NCI-H1436 (cell line): ENCODE results near the gene DDIAS.
"Not testable (repeated sequence)": the region's sequence is repeated elsewhere in the genome, so short reads cannot be mapped to it uniquely, and the experiment has no call there.

Source experiments
- DNase-seq: peaks from one replicate; lab custom pipeline; 2025; lab: John Stamatoyannopoulos, UW

DDIAS gene

DNA sequence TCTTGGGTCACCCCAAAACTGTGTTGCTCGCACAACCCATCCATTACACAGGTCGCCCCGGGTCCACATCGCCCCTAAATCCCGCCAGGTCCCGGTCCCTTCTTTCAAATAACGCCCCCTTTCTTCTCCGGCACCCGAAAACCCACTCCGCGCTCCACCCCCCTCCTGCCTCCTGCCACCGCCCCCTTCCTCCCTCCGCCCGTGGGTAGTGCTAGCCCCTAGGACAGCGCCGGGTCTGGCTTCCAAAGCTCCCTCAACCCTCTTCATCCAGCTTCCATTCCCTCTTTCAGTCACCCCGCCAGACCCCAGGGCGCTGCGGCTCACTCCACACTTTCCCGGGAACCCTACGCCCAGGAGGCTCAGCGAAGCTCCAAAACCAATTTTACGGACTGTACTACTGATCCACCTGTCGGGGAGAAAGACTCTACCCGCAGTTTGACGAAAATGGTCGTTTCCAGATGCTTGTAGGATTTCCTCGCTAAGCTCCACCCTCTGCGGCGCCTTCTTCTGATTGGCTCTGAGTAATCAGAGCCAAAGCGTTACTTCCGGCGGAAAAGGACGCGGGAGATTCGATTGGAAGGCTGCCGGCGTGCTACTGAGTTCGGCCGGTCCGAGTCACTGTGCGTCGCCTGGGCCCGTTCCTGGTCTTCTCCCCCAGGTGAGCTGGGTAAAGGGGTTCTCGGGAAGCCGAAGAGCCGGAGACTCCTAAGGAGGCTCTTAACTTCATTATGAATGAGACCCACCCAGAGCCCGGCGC lies at the start of gene DDIAS:
Gene DDIAS (plus strand): TSS at position 572 of the 757 bp plus-strand sequence. CDS start 13,003 bp downstream, outside the sequence.
- peak; percentile 97 for DNase-seq

DNA sequence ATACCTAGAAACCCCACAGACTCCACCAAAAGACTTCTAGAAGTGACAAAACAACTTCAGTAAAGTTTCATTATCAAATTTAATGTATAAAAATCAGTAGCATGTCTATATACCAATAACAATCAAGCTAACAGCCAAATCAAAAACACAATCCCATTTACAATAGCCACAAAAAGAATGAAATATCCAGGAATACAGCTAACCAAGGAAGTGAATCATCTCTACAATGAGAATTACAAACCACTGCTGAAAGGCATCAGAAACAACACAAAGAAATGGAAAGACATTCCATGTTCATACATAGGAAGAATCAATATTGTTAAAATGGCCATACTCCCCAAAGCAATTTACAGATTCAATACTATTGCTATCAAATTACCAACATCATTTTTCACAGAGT lies 47.3 kb upstream of the DDIAS start:
- no peak for DNase-seq

DNA sequence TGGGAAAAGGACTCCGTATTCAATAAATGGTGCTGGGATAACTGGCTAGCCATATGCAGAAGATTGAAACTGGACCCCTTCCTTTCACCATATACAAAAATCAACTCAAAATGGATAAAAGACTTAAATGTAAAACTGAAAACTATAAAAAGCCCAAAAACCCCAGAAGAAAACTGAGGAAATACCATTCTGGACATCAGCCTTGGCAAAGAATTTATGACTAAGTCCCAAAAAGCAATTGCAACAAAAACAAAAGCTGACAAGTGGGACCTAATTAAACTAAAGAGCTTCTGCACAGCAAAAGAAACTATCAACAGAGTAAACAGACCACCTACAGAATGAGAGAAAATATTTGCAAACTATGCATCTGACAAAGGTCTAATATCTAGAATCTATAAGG lies 46.6 kb upstream of the DDIAS start:
- DNase-seq = not testable (repeated sequence)

GRCh38 chr11:82855616-82856015 lies 45.9 kb upstream of the DDIAS start:
- DNase-seq = no peak

DNA sequence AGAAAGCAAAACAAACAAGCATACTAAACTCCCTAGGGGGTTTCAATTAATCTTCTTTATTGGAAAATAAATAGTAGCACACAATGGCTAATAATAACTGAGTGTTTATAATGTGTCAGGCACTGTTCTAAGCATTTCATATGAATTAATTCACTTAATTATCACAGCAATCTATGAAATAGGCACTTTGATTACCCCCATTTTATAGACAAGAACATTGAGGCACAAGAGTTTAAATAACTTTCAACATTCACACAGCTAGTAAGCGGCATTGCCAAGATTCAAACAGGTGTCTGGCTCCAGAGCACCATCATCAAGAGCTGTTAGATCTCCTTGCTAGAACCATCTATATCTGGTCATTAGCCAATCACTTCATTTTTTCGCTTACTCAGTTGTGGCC lies 44.4 kb upstream of the DDIAS start:
- no peak for DNase-seq

DNA sequence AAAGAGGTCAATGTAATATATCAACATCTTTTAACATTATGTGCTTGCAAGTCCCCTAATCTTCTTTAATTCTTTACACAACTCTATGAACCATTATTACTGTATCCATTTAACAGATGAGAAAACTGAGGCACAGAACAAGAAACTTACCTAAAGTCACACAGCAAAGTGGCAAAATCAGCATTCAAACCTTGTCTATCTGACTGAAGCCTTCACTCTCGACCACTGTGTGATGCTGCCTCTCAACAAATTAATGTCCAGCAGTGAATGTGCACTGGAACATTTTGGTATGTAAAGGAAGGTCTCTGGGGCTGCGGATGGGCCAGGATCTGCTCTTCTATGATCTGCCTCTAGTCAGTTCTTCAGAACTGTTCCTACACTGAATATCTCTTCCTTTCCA lies 43.4 kb upstream of the DDIAS start:
- DNase-seq = no peak

- DNase-seq = no peak
These were observed 42.9 kb upstream of the DDIAS start for GRCh38 chr11:82858556-82859091.

- DNase-seq = no peak
These were observed 41.8 kb upstream of the DDIAS start for GRCh38 chr11:82859750-82860149.

DNA sequence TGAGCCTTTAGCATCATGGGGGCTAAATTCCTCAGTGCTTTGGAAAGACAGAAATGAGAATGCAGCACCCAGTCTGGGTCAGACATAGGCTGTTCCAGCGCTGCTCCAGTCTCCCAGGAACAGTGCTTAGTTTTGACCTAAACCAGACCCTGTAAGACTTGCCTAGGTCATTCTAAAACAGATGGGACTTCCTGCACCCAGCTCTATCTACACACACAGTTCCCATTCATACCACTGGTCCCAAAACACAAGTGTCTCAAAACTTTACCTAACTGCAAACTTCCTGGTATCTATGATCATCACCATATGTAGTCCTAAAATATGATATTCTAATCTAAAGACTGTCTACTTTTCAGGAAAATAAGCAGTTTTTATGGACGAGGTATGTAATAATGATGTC lies 39.2 kb upstream of the DDIAS start:
- no peak for DNase-seq

- DNase-seq = no peak
These were observed 38.3 kb upstream of the DDIAS start for GRCh38 chr11:82863209-82863608.

DNA sequence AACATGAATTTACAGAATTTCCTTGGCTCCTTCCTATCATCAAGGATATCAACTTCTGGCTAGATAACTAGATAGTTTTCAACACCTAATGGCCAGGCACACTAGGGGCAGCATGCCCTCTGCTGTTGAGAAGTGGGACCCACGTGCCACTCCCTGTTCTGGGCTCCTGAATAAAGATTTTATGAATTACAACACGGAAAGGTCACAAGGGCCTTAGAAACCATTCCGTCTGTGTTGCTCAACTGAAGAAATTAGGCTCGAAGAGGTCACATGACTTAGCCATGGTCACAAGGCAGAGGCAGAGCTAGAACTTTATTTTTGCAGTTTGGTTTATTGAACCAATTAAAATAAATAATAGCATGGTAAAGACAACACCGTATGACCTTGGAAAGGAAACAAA lies 37.3 kb upstream of the DDIAS start:
- DNase-seq = no peak

DNA sequence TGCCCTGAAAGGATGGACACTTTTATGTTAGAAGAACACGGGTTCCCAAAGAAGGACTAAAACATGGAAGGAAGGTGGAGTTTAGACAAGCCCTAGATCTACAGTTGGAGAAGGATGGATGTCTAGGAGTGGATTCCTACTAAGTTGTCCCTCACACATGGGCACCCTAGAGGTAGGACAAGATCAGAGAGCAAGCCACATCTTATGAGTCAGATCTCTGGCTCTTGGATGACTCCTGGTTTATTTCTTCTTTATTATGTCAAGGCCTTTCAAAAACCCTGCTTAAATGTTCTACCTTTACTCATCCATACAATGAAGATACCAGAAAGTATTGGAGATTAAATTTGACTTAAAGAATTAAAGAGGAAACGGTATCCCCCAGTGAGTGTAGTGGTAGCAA lies 35.7 kb upstream of the DDIAS start:
- no peak for DNase-seq

- DNase-seq = peak; percentile 80
These were observed 33.9 kb upstream of the DDIAS start for GRCh38 chr11:82867495-82868082.

DNA sequence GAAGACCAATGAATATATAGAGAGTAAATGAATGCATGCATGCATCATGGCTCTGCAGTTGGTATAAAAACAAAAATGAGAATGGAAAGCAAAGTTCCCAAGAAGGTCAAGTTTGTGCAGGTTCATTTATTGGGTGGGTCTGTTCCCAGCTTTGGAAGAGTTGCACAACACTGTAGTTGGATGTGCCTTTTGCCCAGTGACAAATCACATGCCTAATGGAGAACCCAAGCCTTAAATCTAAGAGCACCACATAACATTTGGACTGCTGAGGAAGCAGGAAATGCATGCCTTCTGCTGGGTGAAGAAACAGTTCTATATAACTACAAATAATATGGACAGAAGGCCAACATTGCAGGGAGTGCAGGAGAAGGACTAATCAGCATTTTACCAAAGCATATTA lies 31.9 kb upstream of the DDIAS start:
- no peak for DNase-seq

GRCh38 chr11:82871646-82872045 lies 29.9 kb upstream of the DDIAS start:
- DNase-seq = no peak

- DNase-seq = no peak
These were observed 29.0 kb upstream of the DDIAS start for GRCh38 chr11:82872377-82873150.

- DNase-seq = no peak
These were observed 27.6 kb upstream of the DDIAS start for GRCh38 chr11:82873919-82874333.

DNA sequence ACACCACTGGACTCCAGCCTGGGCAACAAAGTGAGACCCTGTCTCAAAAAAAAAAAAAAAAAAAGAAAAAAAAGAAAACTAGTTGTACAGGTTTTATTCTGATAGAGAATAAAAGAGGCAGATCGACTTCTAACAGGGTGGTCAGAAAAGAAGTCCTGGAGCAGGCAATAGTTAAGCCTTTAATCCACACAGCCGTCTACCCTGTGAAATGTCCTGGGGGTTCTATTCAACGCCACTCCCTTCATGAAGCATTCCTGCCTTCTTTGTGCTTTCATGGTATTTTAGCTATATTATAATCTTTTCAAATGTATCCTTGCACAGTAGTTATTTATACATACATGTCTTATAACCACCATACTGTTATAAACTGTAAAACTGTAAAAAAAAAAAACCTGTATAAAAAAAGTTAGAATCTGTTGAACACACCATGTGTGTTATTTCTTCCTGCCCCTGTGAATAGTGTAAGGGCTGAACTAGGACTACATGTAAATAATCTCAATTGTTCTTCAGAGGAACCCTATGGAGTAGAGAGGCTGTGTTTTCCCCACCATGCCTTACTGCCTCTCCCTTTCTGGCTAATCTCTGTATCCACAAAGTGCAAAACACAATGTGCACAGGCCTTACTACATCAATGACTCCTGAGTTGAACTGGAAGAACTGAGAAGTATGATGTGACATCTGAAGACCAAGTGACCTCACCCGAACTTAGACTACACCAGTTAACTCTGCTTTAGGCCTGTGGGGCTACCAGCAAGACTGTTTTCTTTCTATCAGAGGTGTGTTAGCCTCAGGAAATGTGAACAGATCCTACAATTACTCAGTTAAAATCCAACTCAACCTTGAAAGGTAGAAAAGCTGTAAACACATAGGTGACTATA lies 26.7 kb upstream of the DDIAS start:
- DNase-seq = no peak

DNA sequence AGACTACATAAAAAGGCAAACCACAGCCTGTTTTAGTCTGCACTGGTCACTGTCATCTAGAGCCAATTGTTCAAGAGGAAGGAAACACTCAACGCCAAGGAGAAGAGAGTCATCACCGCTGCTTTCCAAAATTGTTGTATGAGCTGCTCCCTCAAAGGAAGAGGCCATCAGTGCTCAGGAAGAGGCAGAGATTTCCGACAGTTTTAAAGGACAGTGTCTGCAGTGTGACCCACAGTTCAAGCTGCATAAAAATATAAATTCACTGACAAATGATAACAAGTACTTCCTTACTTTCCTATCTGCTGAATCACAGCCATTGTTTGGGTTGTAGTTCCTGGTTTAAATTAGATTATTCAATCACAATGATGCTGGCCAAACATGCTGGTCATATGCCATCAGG lies 17.7 kb upstream of the DDIAS start:
- no peak for DNase-seq

DNA sequence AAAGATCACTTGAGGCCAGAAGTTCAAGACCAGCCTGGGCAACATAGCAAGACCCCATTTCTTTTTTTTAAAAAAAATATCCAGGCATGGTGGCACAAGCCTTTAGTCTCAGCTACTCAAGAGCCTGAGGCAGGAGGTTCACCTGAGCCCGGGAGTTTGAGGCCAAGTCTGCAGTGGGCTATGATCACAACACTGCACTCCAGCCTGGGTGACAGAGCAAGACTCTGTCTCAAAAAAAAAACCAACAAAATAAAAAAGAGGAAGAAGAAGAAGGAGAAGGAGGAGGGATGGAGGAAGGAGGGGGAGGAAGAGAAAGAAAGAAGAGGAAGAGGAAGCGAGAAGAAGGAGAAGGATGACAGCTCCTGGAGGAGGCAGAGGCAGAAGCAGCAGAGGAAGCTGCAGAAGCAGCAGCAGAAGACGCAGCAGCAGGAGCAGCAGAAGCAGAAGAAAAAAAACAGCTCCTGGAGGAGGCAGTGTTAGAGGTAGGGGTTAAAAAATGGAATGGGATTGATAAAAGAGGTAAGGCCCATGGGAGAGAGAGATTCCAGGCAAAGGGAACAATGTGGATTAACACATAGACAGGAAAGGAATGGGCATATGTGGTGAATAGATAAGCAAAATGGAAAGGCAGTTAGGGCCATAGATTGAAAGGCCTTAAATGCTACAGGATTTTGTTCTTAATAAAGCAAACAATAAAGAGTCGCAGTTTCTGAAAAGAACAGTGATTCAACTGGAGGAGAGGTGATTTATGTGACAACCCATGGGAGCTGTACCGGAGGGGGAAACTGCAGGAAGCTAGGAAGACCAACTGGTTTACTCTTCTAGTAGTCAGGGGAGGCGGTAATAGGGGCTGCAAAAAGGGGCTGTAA lies 12.2 kb upstream of the DDIAS start:
- DNase-seq = no peak

- DNase-seq = no peak
These were observed 11.6 kb upstream of the DDIAS start for GRCh38 chr11:82890002-82890341.
